GM12801 (cell line): ENCODE results near the gene IFI30.

Experiments
- CTCF ChIP-seq: IDR thresholded peaks from one replicate; pipeline ENCODE4 v1.5.1; 2011; ENCODE audit warnings: control low read depth; ENCODE audit not compliant: insufficient read length; ENCODE audit errors: extremely low read depth

Gene IFI30

GRCh38 chr19:18135712-18136584 is 37.7 kb upstream of the IFI30 start:
- TF ChIP-seq CTCF = no peak

- TF ChIP-seq CTCF = no peak
Observed at GRCh38 chr19:18137242-18137641, 36.4 kb upstream of the IFI30 start.

GRCh38 chr19:18137657-18138339 is 35.8 kb upstream of the IFI30 start:
- no peak for TF ChIP-seq CTCF

GRCh38 chr19:18140473-18140872 is 33.1 kb upstream of the IFI30 start:
- no peak for TF ChIP-seq CTCF

GRCh38 chr19:18141031-18141430 is 32.6 kb upstream of the IFI30 start:
- no peak for TF ChIP-seq CTCF

GRCh38 chr19:18143902-18144301 is 29.7 kb upstream of the IFI30 start:
- no peak for TF ChIP-seq CTCF

- TF ChIP-seq CTCF = no peak
Observed at GRCh38 chr19:18144361-18144760, 29.3 kb upstream of the IFI30 start.
